ENCODE measurements around the gene ZGPAT. TPM values are rescaled to one million over a fixed set of nuclear protein-coding genes. Genes with fewer than 3 reads are reported as not detected.

Gene ZGPAT
- total RNA-seq, 2 experiments from 2014 or later = 22.4 to 22.5 TPM

GRCh38 chr20:63743210-63743970 is 35.6 kb downstream of the ZGPAT start:
- Mint-ChIP-seq H3K27me3 (no peaks in the 10 kb centered on the region), H3K36me3 (ENCODE audit: low read depth) (no peaks in the 10 kb centered on the region), H3K9me3 (no peaks in the 10 kb centered on the region), H3K4me1 (ENCODE audit: low read depth) (peaks cover 1% of the 10 kb centered on the region), H3K27ac (no peak overlapping the region), H3K4me3 (no peak overlapping the region)
- ATAC-seq = no peak
- CTCF ChIA-PET = interaction anchor here (1.0 to 1.2 kb wide), 3 partner anchors 12 to 32 kb away, joined by 3 read pairs; no protein-coding TSS in a partner anchor
- intact Hi-C loops (cut with micrococcal nuclease) = no loop called here
- POLR2A ChIA-PET = no interaction called here
- DNase-seq = no peak
- TF ChIP-seq, protein P1, sequence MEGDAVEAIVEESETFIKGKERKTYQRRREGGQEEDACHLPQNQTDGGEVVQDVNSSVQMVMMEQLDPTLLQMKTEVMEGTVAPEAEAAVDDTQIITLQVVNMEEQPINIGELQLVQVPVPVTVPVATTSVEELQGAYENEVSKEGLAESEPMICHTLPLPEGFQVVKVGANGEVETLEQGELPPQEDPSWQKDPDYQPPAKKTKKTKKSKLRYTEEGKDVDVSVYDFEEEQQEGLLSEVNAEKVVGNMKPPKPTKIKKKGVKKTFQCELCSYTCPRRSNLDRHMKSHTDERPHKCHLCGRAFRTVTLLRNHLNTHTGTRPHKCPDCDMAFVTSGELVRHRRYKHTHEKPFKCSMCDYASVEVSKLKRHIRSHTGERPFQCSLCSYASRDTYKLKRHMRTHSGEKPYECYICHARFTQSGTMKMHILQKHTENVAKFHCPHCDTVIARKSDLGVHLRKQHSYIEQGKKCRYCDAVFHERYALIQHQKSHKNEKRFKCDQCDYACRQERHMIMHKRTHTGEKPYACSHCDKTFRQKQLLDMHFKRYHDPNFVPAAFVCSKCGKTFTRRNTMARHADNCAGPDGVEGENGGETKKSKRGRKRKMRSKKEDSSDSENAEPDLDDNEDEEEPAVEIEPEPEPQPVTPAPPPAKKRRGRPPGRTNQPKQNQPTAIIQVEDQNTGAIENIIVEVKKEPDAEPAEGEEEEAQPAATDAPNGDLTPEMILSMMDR (IDR thresholded peaks at IDR 0.05) = no peak

DNA sequence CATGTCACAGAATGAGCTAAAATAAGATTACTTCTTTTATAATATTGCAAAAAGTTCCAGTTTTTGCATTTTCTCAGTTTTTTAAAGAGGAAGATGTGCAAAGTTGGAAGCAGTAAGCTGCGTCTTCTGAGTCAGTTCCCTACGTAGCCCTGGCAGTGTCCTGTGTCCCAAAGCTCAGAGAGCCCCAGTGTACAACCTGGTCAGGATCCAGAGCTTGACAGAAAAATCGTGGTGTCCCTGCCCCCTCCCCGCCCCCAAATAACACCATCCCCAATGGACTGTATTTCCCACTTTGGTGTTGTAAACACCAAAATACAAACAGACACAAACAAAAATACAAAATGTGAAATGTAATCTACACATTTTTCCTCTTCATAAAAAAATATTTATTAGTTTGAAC is 36.3 kb downstream of the ZGPAT start:
- ChIA-PET CTCF (interaction anchor here (1.0 to 1.7 kb wide), 4 partner anchors 12 to 37 kb away, joined by 3 to 4 read pairs (median 3); partner anchors contain the start of genes ARFRP1 and ZGPAT), POLR2A (no interaction called here)
- TF ChIP-seq, protein P1 (IDR thresholded peaks at IDR 0.05) = no peak
- Mint-ChIP-seq H3K36me3 (ENCODE audit: low read depth) (no peaks in the 10 kb centered on the region), H3K27me3 (no peaks in the 10 kb centered on the region), H3K9me3 (no peaks in the 10 kb centered on the region), H3K27ac (no peak overlapping the region), H3K4me3 (no peak overlapping the region), H3K4me1 (ENCODE audit: low read depth) (peaks cover 4% of the 10 kb centered on the region)
- intact Hi-C loops (cut with micrococcal nuclease) = no loop called here
- no peak for DNase-seq
- no peak for ATAC-seq

- no peaks in the 10 kb centered on the region for H3K36me3 Mint-ChIP-seq (ENCODE audit: low read depth)
- DNase-seq (no peak), ATAC-seq (no peak)
- ChIA-PET CTCF (interaction anchor here (1.2 to 1.7 kb wide), 3 partner anchors 11 to 37 kb away, joined by 3 to 4 read pairs (median 3); partner anchors contain the start of genes ARFRP1 and ZGPAT), POLR2A (interaction anchor here (1.0 kb wide), 2 partner anchors 11 to 37 kb away, joined by 3 read pairs; no protein-coding TSS in a partner anchor)
- no peak overlapping the region for H3K4me3 Mint-ChIP-seq
- no peaks in the 10 kb centered on the region for H3K9me3 Mint-ChIP-seq
- H3K27ac Mint-ChIP-seq = no peak overlapping the region
- no peaks in the 10 kb centered on the region for H3K27me3 Mint-ChIP-seq
- intact Hi-C loops (cut with micrococcal nuclease) = no loop called here
- TF ChIP-seq, protein P1 (IDR thresholded peaks at IDR 0.05) = no peak
- peaks cover 7% of the 10 kb centered on the region for H3K4me1 Mint-ChIP-seq (ENCODE audit: low read depth)
Measured at GRCh38 chr20:63744574-63745423, 37.0 kb downstream of the ZGPAT start.

DNA sequence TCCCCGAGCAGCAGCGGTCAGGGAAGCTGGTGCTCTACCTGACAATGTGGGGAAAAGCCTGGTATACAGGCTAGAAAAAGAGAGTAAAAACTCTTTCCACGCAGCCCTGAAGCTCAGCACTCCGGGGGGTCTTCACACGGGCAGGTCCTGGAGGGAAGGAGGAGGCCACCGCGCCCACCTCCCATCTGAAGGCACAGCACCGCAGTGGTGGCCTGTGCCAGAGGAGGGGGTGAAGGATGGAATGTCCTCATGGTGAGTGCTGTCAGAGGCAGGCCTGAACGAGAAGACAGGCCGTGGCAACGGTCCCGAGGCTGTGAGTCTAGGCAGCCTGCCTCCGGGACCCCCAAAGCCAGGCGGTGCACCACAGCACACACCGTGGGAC is 37.6 kb downstream of the ZGPAT start:
- TF ChIP-seq, protein P1 (IDR thresholded peaks at IDR 0.05) = no peak
- H3K27ac Mint-ChIP-seq = no peak overlapping the region
- ATAC-seq (no peak), DNase-seq (no peak)
- H3K4me1 Mint-ChIP-seq (ENCODE audit: low read depth) = peaks cover 11% of the 10 kb centered on the region
- CTCF ChIA-PET = interaction anchor here (1.7 kb wide), 1 partner anchor 38 kb away, joined by 4 read pairs; the partner anchor contains the start of genes ARFRP1 and ZGPAT
- POLR2A ChIA-PET = interaction anchor here (1.0 kb wide), 2 partner anchors 10 to 37 kb away, joined by 3 read pairs; no protein-coding TSS in a partner anchor
- intact Hi-C loops (cut with micrococcal nuclease) = no loop called here
- no peaks in the 10 kb centered on the region for H3K9me3 Mint-ChIP-seq
- no peak overlapping the region for H3K4me3 Mint-ChIP-seq
- no peaks in the 10 kb centered on the region for H3K27me3 Mint-ChIP-seq
- H3K36me3 Mint-ChIP-seq (ENCODE audit: low read depth) = no peaks in the 10 kb centered on the region

Data from activated CD8-positive, alpha-beta T cell treated with anti-CD3 and anti-CD28 coated beads for 36 hours (primary cell).